Mucosa of gallbladder (tissue), 1 donor: ENCODE measurements around the gene PRMT6. TPM values are rescaled to one million over a fixed set of nuclear protein-coding genes. Genes with fewer than 3 reads are reported as not detected.
A peak's percentile ranks its signal among the peaks of the same experiment; 100 is the strongest.
"Not testable (repeated sequence)": the region's sequence is repeated elsewhere in the genome, so short reads cannot be mapped to it uniquely, and the experiment has no call there.

Source experiments
- DNase-seq: peaks from one replicate; pipeline ENCODE4 v3.0.0-alpha.2; 2020; ENCODE audit warnings: low spot score
- total RNA-seq: library from RNA; stranded (reverse); gene quantifications from one replicate; pipeline ENCODE4 v1.2.1, GENCODE V29; 2021
- donor health status: DM: no; HTN: no; CAD: no.

PRMT6 gene
- 17.4 TPM for total RNA-seq

DNA sequence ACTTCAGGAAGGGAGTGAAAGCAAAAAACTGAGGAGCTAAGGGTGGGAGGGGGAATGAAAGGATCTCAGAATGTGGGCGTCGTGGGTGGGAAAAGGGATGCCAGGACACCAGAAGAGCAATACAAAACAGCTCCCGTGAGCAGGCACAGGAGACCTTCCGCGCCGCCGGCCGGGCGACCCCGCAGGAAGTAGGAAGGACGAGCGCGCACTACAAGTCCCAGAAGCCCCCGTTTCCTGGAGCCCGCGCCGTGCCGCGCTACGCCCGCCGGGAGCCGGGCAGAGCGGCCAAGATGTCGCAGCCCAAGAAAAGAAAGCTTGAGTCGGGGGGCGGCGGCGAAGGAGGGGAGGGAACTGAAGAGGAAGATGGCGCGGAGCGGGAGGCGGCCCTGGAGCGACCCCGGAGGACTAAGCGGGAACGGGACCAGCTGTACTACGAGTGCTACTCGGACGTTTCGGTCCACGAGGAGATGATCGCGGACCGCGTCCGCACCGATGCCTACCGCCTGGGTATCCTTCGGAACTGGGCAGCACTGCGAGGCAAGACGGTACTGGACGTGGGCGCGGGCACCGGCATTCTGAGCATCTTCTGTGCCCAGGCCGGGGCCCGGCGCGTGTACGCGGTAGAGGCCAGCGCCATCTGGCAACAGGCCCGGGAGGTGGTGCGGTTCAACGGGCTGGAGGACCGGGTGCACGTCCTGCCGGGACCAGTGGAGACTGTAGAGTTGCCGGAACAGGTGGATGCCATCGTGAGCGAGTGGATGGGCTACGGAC, at the start of gene PRMT6:
TSS of gene PRMT6 (plus strand) at position 249 of the 771 bp plus-strand sequence. CDS start at position 291, 42 bp downstream.
- peak; percentile 79 for DNase-seq

DNA sequence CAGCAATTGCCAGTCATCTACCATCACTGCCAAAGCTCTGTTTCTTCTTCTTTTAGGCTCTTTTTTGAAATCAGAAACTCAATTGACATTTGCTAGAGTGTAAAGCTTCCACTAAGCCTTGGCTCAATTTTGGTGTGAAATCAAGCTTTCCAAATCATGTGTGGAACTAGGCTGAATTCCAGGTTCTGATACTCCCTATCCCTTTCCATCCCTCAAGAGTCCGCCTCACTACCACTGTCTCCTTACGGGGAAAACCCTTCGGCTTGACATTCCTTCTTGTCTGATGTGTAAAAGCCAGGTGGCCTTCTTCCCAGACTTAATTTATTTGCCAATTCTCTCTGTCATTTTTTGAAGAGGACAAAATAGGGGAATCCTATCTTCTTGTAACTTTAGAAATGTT, 47.2 kb upstream of the PRMT6 start:
- no peak for DNase-seq

DNA sequence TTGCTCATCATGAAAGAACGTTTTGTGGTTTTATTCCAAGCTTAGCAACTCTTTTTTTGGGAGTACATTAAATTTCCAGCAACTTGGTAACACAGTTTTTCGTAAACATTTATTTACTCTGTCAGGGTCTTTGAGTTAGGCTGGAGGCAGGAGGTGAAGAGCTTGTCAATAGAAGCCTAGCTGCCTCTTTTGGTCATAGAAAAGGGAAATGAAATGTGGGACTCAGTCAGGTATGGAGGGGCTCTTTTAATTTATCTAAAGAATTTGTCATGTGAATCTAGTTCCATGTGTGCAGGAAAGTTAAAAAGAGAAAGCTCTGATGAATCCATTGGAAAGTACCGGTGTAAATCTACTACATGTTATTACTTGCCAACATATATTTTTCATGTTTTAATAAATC, 45.9 kb upstream of the PRMT6 start:
- no peak for DNase-seq

DNA sequence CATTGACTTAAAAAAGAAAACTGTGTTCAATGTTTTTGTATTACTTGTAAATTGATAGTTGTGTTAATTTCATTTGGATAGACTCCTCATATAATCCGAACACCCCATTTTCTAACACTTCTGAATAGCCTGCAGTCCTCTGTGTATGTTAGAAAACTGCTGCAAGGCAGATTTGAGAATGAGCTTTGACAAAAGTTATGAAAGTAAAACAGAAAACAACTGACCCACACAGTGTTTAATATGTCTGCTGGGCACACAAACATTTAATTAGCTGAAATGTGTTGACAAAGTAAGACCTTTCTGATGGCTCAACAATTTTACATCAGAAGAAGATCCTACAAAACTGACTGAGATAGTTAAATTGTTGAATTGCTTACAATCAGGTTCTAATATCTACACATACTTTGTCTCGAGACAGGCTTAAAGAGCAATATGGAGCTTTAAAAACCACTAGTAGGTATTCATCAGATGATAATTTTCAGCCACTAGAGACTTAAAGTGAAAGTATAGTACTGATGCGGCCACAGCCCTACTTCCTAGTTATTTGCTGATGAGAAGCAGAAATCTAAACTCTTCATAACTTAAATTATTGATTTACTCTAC, 40.0 kb upstream of the PRMT6 start:
- no peak for DNase-seq

DNA sequence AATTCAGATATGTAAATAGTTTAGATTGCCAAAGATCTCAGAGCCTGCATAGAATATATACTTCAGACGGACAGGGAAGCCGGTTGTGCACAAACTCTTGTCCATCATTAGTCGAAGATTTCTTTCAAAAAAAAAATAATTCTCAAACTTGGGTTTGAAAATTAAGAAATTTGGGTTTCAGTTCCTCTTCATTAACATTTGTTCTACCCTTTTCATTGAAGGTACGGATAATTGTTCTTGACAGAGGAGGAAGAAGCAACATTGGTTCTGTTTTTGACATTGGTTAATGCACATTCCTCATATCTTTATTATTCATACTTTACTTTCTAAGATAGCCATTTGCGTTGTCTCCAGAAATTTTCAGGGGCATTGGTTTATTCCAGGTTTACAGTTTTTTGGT, 38.0 kb upstream of the PRMT6 start:
- DNase-seq: no peak

DNA sequence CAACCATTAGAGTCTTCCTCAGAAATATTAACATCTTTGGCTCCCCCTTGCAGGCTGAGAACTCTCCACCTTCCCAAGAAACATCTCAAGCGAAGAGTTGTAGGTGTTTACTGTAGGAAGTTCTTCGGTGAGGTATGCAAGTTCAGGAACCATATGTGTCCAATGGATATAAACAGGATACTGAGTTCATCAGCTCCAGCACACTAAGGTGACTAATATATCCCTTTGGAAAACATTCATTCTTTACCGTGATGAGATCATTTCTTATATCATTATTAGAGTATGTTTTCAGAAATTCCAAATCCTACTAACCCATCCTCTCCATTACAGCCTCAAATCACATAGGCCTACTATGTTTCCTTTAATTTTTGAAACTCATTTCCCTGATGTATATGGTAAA, 37.3 kb upstream of the PRMT6 start:
- no peak for DNase-seq

DNA sequence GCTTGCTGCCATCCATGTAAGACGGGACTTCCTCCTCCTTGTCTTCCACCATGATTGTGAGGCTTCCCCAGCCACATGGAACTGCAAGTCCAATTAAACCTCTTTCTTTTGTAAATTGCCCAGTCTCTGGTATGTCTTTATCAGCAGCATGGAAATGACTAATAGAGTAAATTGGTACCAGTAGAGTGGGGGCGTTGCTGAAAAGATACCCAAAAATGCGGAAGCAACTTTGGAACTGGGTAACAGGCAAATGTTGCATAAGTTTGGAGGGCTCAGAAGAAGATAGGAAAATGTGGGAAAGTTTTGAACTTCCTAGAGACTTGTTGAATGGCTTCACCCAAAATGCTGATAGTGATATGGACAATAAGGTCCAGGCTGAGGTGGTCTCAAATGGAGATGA, 17.6 kb upstream of the PRMT6 start:
- not testable (repeated sequence) for DNase-seq

DNA sequence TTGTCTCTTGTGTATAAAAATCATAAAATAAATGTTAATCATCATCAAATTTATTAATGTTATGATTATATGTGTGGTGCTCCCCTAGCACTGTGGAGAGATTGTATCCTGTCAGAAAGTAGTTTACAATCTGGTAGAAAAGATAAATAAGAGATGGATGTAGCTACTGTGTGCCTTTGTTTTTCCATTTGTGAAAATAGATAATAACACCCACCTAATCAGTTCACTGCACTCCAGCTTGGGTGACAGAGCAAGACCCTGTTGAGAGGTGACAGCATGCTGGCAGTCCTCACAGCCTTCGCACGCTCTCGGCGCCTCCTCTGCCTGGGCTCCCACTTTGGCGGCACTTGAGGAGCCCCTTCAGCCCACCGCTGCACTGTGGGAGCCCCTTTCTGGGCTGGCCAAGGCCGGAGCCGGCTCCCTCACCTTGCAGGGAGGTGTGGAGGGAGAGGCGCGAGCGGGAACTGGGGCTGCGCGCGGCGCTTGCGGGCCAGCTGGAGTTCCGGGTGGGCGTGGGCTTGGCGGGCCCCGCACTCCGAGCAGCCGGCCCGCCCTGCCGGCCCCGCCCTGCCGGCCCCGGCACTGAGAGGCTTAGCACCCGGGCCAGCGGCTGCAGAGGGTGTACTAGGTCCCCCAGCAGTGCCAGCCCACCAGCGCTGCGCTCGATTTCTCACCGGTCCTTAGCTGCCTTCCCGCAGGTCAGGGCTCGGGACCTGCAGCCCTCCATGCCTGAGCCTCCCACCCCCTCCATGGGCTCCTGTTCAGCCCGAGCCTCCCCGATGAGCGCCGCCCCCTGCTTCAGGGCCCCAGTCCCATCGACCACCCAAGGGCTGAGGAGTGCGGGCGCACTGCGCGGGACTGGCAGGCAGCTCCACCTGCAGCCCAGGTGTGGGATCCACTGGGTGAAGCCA, 11.9 kb upstream of the PRMT6 start:
- DNase-seq: not testable (repeated sequence)

DNA sequence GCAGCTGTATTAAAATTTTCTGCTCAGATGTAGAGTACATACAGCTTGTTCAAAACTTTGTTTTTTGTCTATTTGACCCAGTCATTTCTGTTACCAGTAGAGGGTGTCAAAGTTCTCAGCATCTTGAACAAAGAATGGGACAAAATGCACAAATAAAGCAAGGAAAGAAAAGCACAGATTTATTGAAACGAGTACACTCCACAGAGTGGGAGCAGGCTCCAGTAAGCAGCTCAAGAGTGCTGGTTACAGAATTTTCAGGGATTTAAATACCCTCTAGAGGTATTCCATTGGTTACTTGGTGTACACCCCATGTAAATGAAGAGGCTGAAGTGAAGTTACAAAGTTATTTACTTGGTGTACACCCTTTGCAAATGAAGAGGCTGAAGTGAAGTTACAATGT, 8.9 kb upstream of the PRMT6 start:
- DNase-seq: no peak

DNA sequence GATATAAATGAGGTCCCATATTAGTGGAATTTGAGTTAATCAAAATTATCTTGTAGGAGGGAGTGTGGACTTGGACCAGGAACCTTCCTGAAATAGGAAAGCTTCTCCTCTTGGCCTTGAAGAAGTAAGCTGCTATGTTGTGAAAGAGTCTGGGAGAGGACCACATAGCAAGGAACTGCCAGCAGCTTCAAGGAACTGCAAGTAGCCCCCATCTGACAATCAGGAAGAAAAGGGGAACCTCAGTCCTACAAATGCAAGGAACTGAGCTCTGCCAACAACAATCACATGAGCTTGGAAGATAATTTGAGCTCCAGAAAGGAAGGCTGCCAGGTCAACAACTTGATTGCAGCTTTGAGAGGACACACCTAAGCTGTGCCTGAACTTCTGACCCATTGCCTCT, 8.2 kb upstream of the PRMT6 start:
- no peak for DNase-seq

DNA sequence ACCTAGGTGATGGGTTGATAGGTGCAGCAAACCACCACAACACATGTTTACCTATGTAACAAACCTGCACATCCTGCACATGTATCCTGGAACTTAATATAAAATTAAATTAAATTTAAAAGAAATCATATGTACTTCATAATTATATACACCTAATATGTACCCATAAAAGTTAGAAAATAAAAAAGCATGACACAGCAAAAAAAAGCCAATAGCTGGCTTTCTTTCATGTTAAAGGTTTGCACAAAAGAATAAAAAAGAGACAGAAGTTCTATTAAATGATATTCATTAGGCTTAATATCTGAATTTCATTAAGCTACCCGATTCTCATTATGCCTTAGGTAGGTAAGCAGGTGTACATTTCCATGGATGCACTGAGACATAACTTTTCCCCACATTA, 5.2 kb upstream of the PRMT6 start:
- no peak for DNase-seq

DNA sequence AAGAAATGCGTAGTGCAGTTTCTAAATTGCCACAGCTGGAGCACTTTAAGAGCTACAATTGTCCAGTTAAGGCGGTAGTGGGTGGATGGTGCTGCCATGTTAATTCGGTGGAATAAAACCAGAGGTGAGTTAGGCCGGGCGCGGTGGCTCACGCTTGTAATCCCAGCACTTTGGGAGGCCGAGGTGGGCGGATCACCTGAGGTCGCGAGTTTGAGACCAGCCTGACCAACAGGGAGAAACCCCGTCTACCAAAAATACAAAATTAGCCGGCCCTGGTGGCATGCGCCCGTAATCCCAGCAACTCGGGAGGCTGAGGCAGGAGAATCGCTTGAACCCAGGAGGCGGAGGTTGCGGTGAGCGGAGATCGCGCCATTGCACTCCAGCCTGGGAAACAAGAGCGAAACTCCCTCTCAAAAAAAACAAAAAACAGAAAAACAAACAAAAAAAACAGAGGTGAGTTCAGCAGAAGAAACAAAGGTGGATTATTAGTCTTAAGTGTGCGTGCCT, 502 bp upstream of the PRMT6 start:
- not testable (repeated sequence) for DNase-seq

DNA sequence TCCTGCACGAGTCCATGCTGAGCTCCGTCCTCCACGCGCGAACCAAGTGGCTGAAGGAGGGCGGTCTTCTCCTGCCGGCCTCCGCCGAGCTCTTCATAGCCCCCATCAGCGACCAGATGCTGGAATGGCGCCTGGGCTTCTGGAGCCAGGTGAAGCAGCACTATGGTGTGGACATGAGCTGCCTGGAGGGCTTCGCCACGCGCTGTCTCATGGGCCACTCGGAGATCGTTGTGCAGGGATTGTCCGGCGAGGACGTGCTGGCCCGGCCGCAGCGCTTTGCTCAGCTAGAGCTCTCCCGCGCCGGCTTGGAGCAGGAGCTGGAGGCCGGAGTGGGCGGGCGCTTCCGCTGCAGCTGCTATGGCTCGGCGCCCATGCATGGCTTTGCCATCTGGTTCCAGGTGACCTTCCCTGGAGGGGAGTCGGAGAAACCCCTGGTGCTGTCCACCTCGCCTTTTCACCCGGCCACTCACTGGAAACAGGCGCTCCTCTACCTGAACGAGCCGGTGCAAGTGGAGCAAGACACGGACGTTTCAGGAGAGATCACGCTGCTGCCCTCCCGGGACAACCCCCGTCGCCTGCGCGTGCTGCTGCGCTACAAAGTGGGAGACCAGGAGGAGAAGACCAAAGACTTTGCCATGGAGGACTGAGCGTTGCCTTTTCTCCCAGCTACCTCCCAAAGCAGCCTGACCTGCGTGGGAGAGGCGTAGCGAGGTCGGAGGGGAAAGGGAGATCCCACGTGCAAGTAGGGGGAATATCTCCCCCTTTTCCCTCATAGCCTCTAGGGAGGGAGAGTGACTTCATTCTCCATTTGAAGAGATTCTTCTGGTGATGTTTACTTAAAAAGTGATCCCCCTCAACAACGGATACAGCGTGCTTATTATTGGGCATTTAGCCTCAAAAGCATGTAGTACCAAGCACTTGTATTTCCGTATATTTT, 991 bp downstream of the PRMT6 start:
- DNase-seq: peak; percentile 37

DNA sequence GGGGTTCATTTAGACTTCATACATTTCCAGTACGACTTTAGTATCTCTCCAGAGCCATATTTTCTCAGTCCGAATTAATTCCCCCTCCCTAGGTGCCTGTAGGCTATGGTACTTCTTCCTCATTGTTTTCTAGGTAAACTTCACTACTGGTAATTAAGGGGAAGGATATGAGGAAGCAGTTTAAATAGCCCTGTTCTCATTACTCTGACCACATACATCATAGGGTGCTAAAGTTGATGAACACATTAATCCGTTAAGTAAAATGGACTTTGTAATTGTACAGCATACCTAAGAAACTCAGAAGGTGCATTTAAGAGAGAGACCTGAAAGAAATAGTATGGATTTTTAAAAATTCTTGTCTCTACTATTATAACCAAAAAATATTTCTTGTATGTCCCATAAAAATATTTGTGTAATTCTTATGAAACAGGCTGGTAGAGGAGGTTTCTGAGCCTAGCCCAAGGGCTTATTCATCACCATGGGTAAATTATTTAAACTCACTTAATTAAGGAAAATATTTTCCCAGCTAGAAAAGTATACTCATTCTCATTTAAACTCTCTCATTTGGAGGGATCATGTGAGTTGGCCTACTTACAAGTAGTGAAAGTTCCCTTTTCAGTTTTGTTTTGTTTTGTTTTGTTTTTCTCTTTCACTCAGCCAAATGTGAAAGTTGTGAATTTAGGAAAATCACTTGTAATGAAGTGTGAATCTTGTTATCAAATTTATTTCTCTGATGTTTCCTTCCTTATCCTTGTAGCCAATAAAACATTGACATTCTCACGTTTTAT, 2.0 kb downstream of the PRMT6 start:
- no peak for DNase-seq

DNA sequence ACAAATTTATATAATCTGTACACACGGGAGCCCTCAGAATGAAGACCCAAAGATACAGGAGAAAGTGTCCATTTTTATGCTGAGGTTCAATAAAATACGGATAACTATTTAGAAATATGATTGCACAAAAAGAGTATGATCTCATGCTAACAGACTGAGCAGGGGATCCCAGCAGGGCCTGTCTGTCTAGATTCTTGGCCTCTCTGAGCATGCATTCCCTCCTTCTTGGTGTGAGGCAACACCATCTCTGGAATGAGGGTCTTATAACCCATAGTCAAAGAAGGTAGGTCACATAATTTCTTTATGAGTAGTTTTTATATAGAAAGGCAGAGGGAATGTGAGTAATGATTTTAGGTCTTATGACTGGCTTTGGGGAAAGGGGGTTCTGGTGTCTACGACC, 5.4 kb downstream of the PRMT6 start:
- no peak for DNase-seq

DNA sequence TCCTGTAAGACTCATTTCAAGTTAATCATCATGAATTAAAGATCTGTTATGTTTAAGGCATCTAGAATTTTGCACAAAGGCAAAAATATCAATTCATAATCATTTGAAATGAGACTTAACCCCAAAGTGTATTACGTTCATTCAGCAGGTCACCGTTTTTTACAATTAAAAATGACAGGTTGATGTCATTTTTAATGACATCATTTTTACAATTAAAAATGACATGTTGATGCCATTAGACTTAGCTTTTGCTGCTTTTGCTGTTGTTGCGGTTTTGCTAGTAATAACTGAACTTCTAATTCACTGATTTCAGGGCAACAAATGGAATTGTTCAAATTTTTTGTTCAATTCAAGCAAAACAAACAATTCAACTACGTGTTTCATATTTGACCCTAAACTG, 17.0 kb downstream of the PRMT6 start:
- DNase-seq: no peak

DNA sequence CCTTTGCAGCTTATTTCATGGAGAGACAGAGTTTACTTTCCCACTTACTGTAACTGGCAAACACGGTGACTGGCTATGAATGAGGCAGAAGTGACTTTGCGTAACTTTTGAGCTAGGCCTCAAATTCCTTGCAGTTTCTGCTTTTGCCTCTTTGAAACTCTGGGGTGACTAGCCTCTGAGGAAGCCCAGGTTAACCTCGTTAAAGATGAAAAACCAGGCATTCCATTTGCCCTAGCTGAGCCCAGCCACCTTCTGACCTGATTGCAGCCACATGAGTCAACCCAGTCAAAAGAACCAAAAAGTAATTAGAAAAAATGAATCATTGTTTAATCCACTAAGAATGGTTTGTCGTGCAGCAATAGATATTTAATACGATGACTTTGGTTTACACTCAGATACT, 20.4 kb downstream of the PRMT6 start:
- no peak for DNase-seq

DNA sequence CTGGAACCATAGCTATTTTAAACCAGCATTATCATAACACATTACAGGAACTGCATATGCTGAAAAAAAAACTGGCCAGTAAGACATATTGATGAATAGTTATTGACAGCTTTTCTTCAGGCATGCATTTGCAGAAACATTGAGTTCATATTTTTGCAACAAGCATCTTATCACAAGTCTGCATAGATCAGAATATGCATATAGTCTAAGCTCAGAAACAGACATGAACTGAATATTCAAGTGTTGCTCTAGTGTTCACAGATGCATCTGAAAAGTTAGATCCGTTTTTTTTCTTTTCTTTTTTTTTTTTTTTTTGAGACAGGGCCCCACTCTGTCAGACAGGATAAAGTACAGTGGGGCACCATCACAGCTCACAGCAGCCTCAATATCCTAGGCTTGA, 22.8 kb downstream of the PRMT6 start:
- no peak for DNase-seq

DNA sequence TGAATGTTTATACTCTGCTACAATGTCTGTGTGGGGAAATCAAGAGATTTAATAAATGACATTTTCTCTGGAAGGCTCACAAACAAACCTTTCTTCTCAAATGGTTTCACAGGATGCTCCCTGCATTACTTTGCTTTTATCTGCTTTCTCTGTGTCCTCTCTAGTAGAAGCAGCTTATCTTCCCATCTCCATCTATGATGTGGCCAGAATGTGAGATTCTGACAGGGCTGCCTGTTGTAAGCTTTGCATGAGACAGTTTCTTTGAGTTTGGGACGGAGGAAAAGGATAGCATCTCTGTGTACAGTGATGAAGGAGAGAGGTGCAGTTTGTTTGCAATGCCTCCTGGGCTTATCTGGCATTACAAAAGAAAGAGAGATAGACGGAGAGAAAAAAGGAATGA, 24.6 kb downstream of the PRMT6 start:
- no peak for DNase-seq

DNA sequence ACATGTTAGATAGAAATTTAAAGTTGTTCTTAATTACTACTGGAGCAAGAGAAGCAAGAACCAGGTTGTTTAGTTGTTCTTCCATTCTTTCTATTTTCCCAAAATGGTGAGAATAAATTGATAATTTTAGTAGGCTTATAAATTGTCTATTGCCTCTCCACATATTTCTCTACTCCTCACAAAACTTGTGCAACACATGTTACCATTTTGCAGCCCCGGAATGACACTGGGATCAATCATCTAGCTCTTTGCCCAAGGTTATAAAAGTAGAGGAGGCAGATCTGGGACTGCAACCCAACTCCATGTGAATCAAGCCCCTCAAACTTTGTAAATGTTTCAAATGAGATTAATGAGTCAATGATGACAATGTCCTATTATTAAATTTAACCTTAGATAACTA, 34.9 kb downstream of the PRMT6 start:
- no peak for DNase-seq
